Measurements from ENCODE around the gene ASS1. TPM values are rescaled to one million over a fixed set of nuclear protein-coding genes. Genes with fewer than 3 reads are reported as not detected.

The ASS1 gene
- total RNA-seq, 2 experiments from 2014 or later, result 5.4 to 6.3 TPM

GRCh38 chr9:130530938-130531337 lies 86.2 kb downstream of the ASS1 start:
- intact Hi-C loops (cut with micrococcal nuclease), result no loop called here
- Mint-ChIP-seq H3K4me1 (ENCODE audit: low read depth) (peaks cover 2% of the 10 kb centered on the region), H3K36me3 (no peaks in the 10 kb centered on the region), H3K27ac (no peak overlapping the region), H3K27me3 (peaks cover 18% of the 10 kb centered on the region), H3K4me3 (no peak overlapping the region), H3K9me3 (no peaks in the 10 kb centered on the region)
- no peak for DNase-seq
- CTCF ChIA-PET, result interaction anchor here (1.3 kb wide), 1 partner anchor 151 kb away, joined by 4 read pairs; no protein-coding TSS in a partner anchor
- POLR2A ChIA-PET, result no interaction called here

- DNase-seq, result no peak
- ChIA-PET POLR2A (no interaction called here), CTCF (interaction anchor here (1.3 kb wide), 1 partner anchor 151 kb away, joined by 4 read pairs; no protein-coding TSS in a partner anchor)
- Mint-ChIP-seq H3K9me3 (no peaks in the 10 kb centered on the region), H3K4me1 (ENCODE audit: low read depth) (peaks cover 3% of the 10 kb centered on the region), H3K27ac (no peak overlapping the region), H3K4me3 (no peak overlapping the region), H3K36me3 (no peaks in the 10 kb centered on the region), H3K27me3 (peaks cover 21% of the 10 kb centered on the region)
- intact Hi-C loops (cut with micrococcal nuclease), result no loop called here
Measured at GRCh38 chr9:130531670-130532069, 86.9 kb downstream of the ASS1 start.

- intact Hi-C loops (cut with micrococcal nuclease), result no loop called here
- POLR2A ChIA-PET, result no interaction called here
- CTCF ChIA-PET, result no interaction called here
- H3K36me3 Mint-ChIP-seq, result no peaks in the 10 kb centered on the region
- H3K4me1 Mint-ChIP-seq (ENCODE audit: low read depth), result peaks cover 4% of the 10 kb centered on the region
- no peak overlapping the region for H3K27ac Mint-ChIP-seq
- H3K9me3 Mint-ChIP-seq, result no peaks in the 10 kb centered on the region
- H3K27me3 Mint-ChIP-seq, result peaks cover 26% of the 10 kb centered on the region
- no peak for DNase-seq
- no peak overlapping the region for H3K4me3 Mint-ChIP-seq
Measured at GRCh38 chr9:130532426-130533080, 87.8 kb downstream of the ASS1 start.

- ChIA-PET POLR2A (no interaction called here), CTCF (no interaction called here)
- H3K4me1 Mint-ChIP-seq (ENCODE audit: low read depth), result peaks cover 7% of the 10 kb centered on the region
- intact Hi-C loops (cut with micrococcal nuclease), result no loop called here
- H3K36me3 Mint-ChIP-seq, result no peaks in the 10 kb centered on the region
- no peaks in the 10 kb centered on the region for H3K9me3 Mint-ChIP-seq
- no peak for DNase-seq
- H3K4me3 Mint-ChIP-seq, result no peak overlapping the region
- H3K27ac Mint-ChIP-seq, result no peak overlapping the region
- H3K27me3 Mint-ChIP-seq, result peaks cover 51% of the 10 kb centered on the region
Measured at GRCh38 chr9:130535818-130536521, 91.2 kb downstream of the ASS1 start.

GRCh38 chr9:130536701-130537107 lies 91.9 kb downstream of the ASS1 start:
- H3K4me1 Mint-ChIP-seq (ENCODE audit: low read depth), result peaks cover 7% of the 10 kb centered on the region
- no peak overlapping the region for H3K27ac Mint-ChIP-seq
- H3K9me3 Mint-ChIP-seq, result no peaks in the 10 kb centered on the region
- H3K4me3 Mint-ChIP-seq, result no peak overlapping the region
- ChIA-PET CTCF (no interaction called here), POLR2A (no interaction called here)
- intact Hi-C loops (cut with micrococcal nuclease), result no loop called here
- H3K27me3 Mint-ChIP-seq, result peaks cover 54% of the 10 kb centered on the region
- no peak for DNase-seq
- no peaks in the 10 kb centered on the region for H3K36me3 Mint-ChIP-seq

GRCh38 chr9:130537346-130538050 lies 92.7 kb downstream of the ASS1 start:
- no peak for DNase-seq
- intact Hi-C loops (cut with micrococcal nuclease), result no loop called here
- H3K4me1 Mint-ChIP-seq (ENCODE audit: low read depth), result peaks cover 7% of the 10 kb centered on the region
- H3K9me3 Mint-ChIP-seq, result no peaks in the 10 kb centered on the region
- H3K27me3 Mint-ChIP-seq, result peaks cover 56% of the 10 kb centered on the region
- ChIA-PET POLR2A (no interaction called here), CTCF (interaction anchor here (0.6 kb wide), 1 partner anchor 812 kb away, joined by 4 read pairs; no protein-coding TSS in a partner anchor)
- no peak overlapping the region for H3K4me3 Mint-ChIP-seq
- H3K27ac Mint-ChIP-seq, result no peak overlapping the region
- no peaks in the 10 kb centered on the region for H3K36me3 Mint-ChIP-seq

- Mint-ChIP-seq H3K36me3 (no peaks in the 10 kb centered on the region), H3K27me3 (peaks cover 62% of the 10 kb centered on the region), H3K4me3 (no peak overlapping the region), H3K9me3 (no peaks in the 10 kb centered on the region), H3K27ac (no peak overlapping the region), H3K4me1 (ENCODE audit: low read depth) (peaks cover 7% of the 10 kb centered on the region)
- ChIA-PET POLR2A (no interaction called here), CTCF (no interaction called here)
- no peak for DNase-seq
- intact Hi-C loops (cut with micrococcal nuclease), result no loop called here
Measured at GRCh38 chr9:130539420-130540223, 94.9 kb downstream of the ASS1 start.

- POLR2A ChIA-PET, result no interaction called here
- no peak for DNase-seq
- intact Hi-C loops (cut with micrococcal nuclease), result no loop called here
- Mint-ChIP-seq H3K27me3 (peaks cover 50% of the 10 kb centered on the region), H3K4me1 (ENCODE audit: low read depth) (peaks cover 4% of the 10 kb centered on the region), H3K9me3 (no peaks in the 10 kb centered on the region), H3K4me3 (no peak overlapping the region), H3K36me3 (no peaks in the 10 kb centered on the region), H3K27ac (no peak overlapping the region)
- CTCF ChIA-PET, result no interaction called here
Measured at GRCh38 chr9:130541533-130541932, 96.8 kb downstream of the ASS1 start.

- no peak overlapping the region for H3K4me3 Mint-ChIP-seq
Measured at GRCh38 chr9:130542038-130542437, 97.3 kb downstream of the ASS1 start.

GRCh38 chr9:130542457-130543228 lies 97.9 kb downstream of the ASS1 start:
- Mint-ChIP-seq H3K4me3 (no peak overlapping the region), H3K27me3 (peaks cover 40% of the 10 kb centered on the region), H3K9me3 (no peaks in the 10 kb centered on the region), H3K27ac (no peak overlapping the region), H3K36me3 (no peaks in the 10 kb centered on the region), H3K4me1 (ENCODE audit: low read depth) (peaks cover 3% of the 10 kb centered on the region)
- CTCF ChIA-PET, result no interaction called here
- intact Hi-C loops (cut with micrococcal nuclease), result no loop called here
- POLR2A ChIA-PET, result no interaction called here
- no peak for DNase-seq

More at GRCh38 chr9:130542038-130542437, 97.3 kb downstream of the ASS1 start:
- DNase-seq, result no peak
- no peaks in the 10 kb centered on the region for H3K36me3 Mint-ChIP-seq
- ChIA-PET CTCF (no interaction called here), POLR2A (no interaction called here)
- H3K4me1 Mint-ChIP-seq (ENCODE audit: low read depth), result peaks cover 4% of the 10 kb centered on the region
- H3K27me3 Mint-ChIP-seq, result peaks cover 45% of the 10 kb centered on the region
- H3K27ac Mint-ChIP-seq, result no peak overlapping the region
- intact Hi-C loops (cut with micrococcal nuclease), result no loop called here
- H3K9me3 Mint-ChIP-seq, result no peaks in the 10 kb centered on the region

GRCh38 chr9:130543368-130543767 lies 98.6 kb downstream of the ASS1 start:
- Mint-ChIP-seq H3K27me3 (peaks cover 33% of the 10 kb centered on the region), H3K36me3 (no peaks in the 10 kb centered on the region), H3K4me3 (no peak overlapping the region), H3K4me1 (ENCODE audit: low read depth) (no peaks in the 10 kb centered on the region), H3K9me3 (no peaks in the 10 kb centered on the region), H3K27ac (no peak overlapping the region)
- intact Hi-C loops (cut with micrococcal nuclease), result no loop called here
- no peak for DNase-seq
- ChIA-PET POLR2A (no interaction called here), CTCF (no interaction called here)

All from activated CD4-positive, alpha-beta memory T cell treated with anti-CD3 and anti-CD28 coated beads for 36 hours (primary cell).